Loucy (cell line): Measurements from ENCODE around the gene ICE1.

Source experiments
- CTCF ChIP-seq: fragments of 200-600 bp; sonication (generic); conservative IDR thresholded peaks from 2 replicates; pipeline ENCODE4 v1.5.1; 2014; ENCODE audit warnings: mild to moderate bottlenecking, antibody characterized with exemption, low read length
- EZH2phosphoT487 ChIP-seq: fragments of 200-600 bp; IDR thresholded peaks from 2 replicates; pipeline ENCODE4 v1.6.1; 2018; ENCODE audit warnings: antibody characterized with exemption, mild to moderate bottlenecking, moderate library complexity, borderline replicate concordance

DNA sequence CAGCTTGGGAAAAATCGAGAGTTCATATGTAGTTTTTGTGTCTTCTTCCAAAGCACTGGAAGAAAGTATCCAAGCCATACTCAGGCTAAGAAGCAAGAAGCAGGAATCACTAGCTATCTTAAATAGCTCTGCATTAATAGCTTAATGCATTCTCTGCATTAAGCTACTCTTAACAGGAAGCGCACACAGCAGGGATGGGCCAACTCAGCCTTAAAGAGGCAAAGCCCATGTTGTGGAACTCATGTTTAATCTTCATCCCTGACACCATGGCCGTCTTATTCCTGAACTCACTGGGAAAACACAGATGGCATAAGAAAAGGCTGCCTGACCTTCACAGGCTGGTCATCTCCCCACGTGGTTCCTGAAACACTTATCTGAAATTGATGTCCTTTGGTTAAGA is 18.7 kb upstream of the ICE1 start:
- TF ChIP-seq CTCF (no peak), EZH2phosphoT487 (no peak)
